ENCODE results near the gene RRP8. TPM values are rescaled to one million over a fixed set of nuclear protein-coding genes. Genes with fewer than 3 reads are reported as not detected.
A peak's percentile ranks its signal among the peaks of the same experiment; 100 is the strongest.

The RRP8 gene
- total RNA-seq, 2 donors from 2014 or later: 25.0 to 31.5 TPM

DNA sequence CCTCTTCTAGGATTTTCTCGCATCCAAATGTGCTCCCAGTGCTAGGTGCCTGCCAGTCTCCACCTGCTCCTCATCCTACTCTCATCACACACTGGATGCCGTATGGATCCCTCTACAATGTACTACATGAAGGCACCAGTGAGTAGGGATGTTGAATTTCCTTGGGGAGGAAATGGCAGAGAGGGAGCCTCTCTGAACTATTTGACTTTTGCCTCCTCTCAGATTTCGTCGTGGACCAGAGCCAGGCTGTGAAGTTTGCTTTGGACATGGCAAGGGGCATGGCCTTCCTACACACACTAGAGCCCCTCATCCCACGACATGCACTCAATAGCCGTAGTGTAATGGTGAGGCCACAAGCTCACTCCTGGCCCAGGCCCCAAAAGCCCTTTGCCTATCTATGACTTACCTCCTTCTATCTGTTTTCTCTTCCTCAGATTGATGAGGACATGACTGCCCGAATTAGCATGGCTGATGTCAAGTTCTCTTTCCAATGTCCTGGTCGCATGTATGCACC, 6.1 kb upstream of the RRP8 start:
- DNase-seq: no peak
- Mint-ChIP-seq H3K27me3 (ENCODE audit: low read depth) (no peaks in the 10 kb centered on the region), H3K4me1 (ENCODE audit: low read depth) (peaks cover 38% of the 10 kb centered on the region), H3K9me3 (no peaks in the 10 kb centered on the region), H3K27ac (no peak overlapping the region), H3K4me3 (no peak overlapping the region), H3K36me3 (ENCODE audit: insufficient read depth in 2 of 2) (peaks cover 8 to 18% of the 10 kb centered on the region in 2 donors)
- ATAC-seq (replicated peaks in 1 of 2): no peak

DNA sequence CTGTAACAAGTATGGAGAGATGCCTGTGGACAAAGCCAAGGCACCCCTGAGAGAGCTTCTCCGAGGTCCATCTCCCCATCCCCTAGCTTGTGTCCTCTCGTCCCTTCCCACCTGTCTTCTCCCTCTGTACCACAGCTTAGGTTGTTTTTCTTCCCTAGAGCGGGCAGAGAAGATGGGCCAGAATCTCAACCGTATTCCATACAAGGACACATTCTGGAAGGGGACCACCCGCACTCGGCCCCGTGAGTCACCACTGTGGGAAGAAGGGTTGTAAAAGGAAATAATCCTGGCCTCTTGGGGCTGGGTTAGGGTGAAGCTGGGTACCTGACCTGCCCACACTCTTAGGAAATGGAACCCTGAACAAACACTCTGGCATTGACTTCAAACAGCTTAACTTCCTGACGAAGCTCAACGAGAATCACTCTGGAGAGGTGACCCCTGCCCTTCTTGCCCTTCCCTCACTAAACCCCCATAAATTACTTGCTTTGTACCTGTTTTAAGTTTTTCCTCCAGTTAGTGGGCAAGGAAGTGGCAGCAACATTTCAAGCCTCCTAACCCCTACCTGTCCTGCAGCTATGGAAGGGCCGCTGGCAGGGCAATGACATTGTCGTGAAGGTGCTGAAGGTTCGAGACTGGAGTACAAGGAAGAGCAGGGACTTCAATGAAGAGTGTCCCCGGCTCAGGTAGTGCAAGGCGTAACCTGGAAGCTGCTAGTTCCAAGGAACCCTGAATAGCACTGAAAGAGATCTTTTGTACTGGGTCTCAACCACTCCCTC, 5.5 kb upstream of the RRP8 start:
- DNase-seq (no peak), ATAC-seq (replicated peaks in 1 of 2) (no peak)
- H3K27me3 Mint-ChIP-seq (ENCODE audit: low read depth): no peaks in the 10 kb centered on the region
- H3K36me3 Mint-ChIP-seq (ENCODE audit: insufficient read depth in 2 of 2): peaks cover 8 to 18% of the 10 kb centered on the region in 2 donors
- H3K27ac Mint-ChIP-seq: no peak overlapping the region
- H3K4me3 Mint-ChIP-seq: no peak overlapping the region
- no peaks in the 10 kb centered on the region for H3K9me3 Mint-ChIP-seq
- H3K4me1 Mint-ChIP-seq (ENCODE audit: low read depth): peaks cover 38% of the 10 kb centered on the region

GRCh38 chr11:6608011-6608410, 4.6 kb upstream of the RRP8 start:
- no peak overlapping the region for H3K4me3 Mint-ChIP-seq
- H3K9me3 Mint-ChIP-seq: no peaks in the 10 kb centered on the region
- no peaks in the 10 kb centered on the region for H3K27me3 Mint-ChIP-seq (ENCODE audit: low read depth)
- ATAC-seq (replicated peaks in 1 of 2) (no peak), DNase-seq (no peak)
- H3K4me1 Mint-ChIP-seq (ENCODE audit: low read depth): peaks cover 38% of the 10 kb centered on the region
- no peak overlapping the region for H3K27ac Mint-ChIP-seq
- H3K36me3 Mint-ChIP-seq (ENCODE audit: insufficient read depth in 2 of 2): peaks cover 8 to 18% of the 10 kb centered on the region in 2 donors

GRCh38 chr11:6607190-6607795, 3.9 kb upstream of the RRP8 start:
- peak overlapping the region in 1 of 2 donors; percentile 73 for H3K4me3 Mint-ChIP-seq
- no peak for DNase-seq
- no peaks in the 10 kb centered on the region for H3K27me3 Mint-ChIP-seq (ENCODE audit: low read depth)
- H3K27ac Mint-ChIP-seq: peak overlapping the region; percentile 72
- no peaks in the 10 kb centered on the region for H3K9me3 Mint-ChIP-seq
- peaks cover 38% of the 10 kb centered on the region for H3K4me1 Mint-ChIP-seq (ENCODE audit: low read depth)
- no peak for ATAC-seq (replicated peaks in 1 of 2)
- H3K36me3 Mint-ChIP-seq (ENCODE audit: insufficient read depth in 2 of 2): peaks cover 8 to 18% of the 10 kb centered on the region in 2 donors

DNA sequence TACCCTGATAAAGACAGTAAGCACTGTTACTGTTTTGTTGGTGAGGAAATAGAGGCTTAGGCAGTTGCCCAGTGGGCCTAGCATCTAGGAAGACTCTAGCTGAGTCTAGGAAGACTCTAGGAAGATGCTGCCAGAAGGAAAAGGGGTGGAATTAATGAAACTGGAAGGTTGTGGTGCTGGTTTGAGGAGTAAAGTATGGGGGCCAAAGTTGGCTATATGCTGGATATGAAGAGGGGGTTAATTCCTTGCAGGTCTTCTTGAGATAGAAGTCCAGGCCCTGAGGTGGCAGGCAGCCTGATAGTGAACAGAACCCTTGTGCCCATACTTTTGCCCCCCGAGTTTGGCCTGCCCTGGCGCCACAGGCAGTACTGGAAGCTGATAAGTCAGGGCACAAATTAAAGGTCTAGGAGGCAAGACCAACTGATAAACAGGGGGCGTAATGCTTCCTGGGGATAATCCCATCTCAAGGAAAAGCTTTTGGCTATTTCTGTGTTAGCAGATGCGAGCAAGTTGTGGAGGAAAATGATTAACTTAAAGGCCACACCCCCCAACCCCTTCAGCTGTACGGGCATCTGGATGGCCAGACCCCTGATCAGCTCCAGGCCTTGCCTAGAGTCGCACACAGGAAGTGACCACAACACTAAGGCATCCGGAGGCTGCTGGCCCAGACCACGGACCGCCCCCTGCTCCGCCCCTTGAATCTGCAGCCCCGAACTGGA, 3.2 kb upstream of the RRP8 start:
- ATAC-seq (replicated peaks in 1 of 2): peak; percentile 43 to 51
- Mint-ChIP-seq H3K27me3 (ENCODE audit: low read depth) (no peaks in the 10 kb centered on the region), H3K9me3 (no peaks in the 10 kb centered on the region), H3K4me1 (ENCODE audit: low read depth) (peaks cover 38% of the 10 kb centered on the region), H3K4me3 (no peak overlapping the region), H3K27ac (peak overlapping the region; percentile 49), H3K36me3 (ENCODE audit: insufficient read depth in 2 of 2) (peaks cover 8 to 18% of the 10 kb centered on the region in 2 donors)
- DNase-seq: peak; percentile 79 to 82

DNA sequence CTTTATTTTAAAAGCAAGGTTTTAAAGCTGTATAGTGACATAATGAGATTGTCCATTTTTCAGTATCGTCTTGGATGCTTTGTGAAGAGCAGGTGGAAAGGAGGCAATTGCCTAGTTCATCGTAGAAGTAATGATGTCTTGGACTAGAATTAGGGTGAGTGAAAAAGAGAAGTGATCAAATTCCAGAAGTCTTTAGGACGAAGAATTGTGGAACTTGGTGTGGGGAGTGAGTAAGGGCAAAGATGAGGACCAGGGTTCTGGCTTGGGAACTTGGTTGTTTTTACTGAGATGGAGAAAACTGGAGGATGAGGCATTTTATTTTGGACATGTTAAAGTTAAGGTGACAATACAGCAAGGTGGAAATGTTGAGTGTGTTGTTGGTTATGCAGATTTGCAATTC, 1.4 kb upstream of the RRP8 start:
- no peak overlapping the region for H3K4me3 Mint-ChIP-seq
- ATAC-seq (replicated peaks in 1 of 2) (no peak), DNase-seq (no peak)
- peaks cover 7 to 19% of the 10 kb centered on the region in 2 donors for H3K36me3 Mint-ChIP-seq (ENCODE audit: insufficient read depth in 2 of 2)
- H3K27ac Mint-ChIP-seq: no peak overlapping the region
- H3K27me3 Mint-ChIP-seq (ENCODE audit: low read depth): no peaks in the 10 kb centered on the region
- H3K9me3 Mint-ChIP-seq: no peaks in the 10 kb centered on the region
- H3K4me1 Mint-ChIP-seq (ENCODE audit: low read depth): peaks cover 21% of the 10 kb centered on the region

DNA sequence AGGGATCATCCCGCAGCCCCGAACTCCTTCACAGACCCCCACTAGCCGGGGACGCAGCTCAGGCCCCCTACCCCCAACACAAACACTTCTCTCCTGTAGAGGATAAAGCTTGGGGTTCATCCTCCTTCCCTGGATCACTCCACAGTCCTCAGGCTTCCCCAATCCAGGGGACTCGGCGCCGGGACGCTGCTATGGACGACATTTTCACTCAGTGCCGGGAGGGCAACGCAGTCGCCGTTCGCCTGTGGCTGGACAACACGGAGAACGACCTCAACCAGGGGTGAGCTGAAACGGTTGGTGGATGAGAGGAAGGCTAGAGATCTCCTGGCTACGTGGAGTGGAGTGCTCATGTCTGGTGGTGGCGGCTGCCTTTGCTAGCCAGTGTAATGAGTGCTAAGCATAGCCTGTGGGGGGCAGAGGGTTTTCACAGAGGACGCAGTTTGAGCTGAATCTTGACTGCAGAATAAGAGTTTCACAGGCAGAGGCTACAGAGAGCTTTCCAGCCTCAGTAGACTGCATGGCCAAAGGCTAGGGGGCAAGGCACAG, 738 bp upstream of the RRP8 start:
- peak; percentile 57 to 61 for DNase-seq
- Mint-ChIP-seq H3K9me3 (no peaks in the 10 kb centered on the region), H3K27ac (no peak overlapping the region), H3K27me3 (ENCODE audit: low read depth) (no peaks in the 10 kb centered on the region), H3K36me3 (ENCODE audit: insufficient read depth in 2 of 2) (peaks cover 7 to 14% of the 10 kb centered on the region in 2 donors), H3K4me3 (no peak overlapping the region), H3K4me1 (ENCODE audit: low read depth) (peaks cover 20% of the 10 kb centered on the region)
- peak; percentile 53 to 56 for ATAC-seq (replicated peaks in 1 of 2)

DNA sequence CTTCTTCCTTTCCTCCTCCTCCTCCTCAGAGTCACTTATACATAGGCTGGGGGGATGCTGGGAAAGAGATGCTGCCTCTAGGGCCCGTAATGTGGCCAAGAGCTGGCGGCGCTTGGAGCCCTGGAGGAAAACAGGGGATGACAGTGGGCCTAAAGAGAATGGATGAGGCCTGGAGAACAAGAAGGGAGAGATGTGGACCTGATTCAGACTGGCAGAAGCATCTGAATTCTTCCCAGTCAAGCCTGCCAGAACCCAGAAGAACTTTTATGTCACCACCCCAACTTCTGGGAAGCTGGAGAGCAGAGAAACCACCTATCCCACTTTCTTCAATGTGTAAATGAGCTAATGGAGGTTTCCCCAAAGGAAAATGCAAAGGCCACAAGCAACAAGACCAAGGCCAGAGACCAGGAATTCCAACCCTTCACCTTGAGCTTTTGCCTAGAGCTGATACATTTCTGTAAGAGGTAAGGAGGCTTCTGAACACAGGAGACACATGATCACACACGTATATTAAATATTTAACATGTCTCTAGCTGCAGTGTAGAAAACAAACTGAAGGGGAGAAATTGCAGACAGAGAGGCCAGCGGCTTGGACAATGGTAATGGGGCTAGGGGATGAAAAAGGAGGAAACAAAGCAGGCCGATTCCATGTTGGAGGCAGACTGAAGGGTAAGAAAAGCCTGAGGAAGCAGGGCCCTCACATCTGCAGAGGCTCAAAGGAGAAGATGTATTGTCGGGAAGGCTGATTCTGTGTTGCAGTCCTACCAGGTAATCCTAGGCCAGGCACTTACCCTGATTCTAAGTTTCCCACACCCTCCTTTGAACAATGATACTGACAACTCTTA, 1.1 kb downstream of the RRP8 start:
- no peak for DNase-seq
- H3K4me1 Mint-ChIP-seq (ENCODE audit: low read depth): peaks cover 16% of the 10 kb centered on the region
- no peak overlapping the region for H3K27ac Mint-ChIP-seq
- no peak overlapping the region for H3K4me3 Mint-ChIP-seq
- ATAC-seq (replicated peaks in 1 of 2): no peak
- no peaks in the 10 kb centered on the region for H3K27me3 Mint-ChIP-seq (ENCODE audit: low read depth)
- H3K36me3 Mint-ChIP-seq (ENCODE audit: insufficient read depth in 2 of 2): peaks cover 10 to 12% of the 10 kb centered on the region in 2 donors
- no peaks in the 10 kb centered on the region for H3K9me3 Mint-ChIP-seq

GRCh38 chr11:6601041-6601461, 2.4 kb downstream of the RRP8 start:
- Mint-ChIP-seq H3K4me1 (ENCODE audit: low read depth) (peaks cover 14% of the 10 kb centered on the region), H3K9me3 (no peaks in the 10 kb centered on the region), H3K27ac (no peak overlapping the region), H3K36me3 (ENCODE audit: insufficient read depth in 2 of 2) (peaks cover 10 to 13% of the 10 kb centered on the region in 2 donors), H3K27me3 (ENCODE audit: low read depth) (no peaks in the 10 kb centered on the region), H3K4me3 (no peak overlapping the region)
- ATAC-seq (replicated peaks in 1 of 2) (no peak), DNase-seq (no peak)

DNA sequence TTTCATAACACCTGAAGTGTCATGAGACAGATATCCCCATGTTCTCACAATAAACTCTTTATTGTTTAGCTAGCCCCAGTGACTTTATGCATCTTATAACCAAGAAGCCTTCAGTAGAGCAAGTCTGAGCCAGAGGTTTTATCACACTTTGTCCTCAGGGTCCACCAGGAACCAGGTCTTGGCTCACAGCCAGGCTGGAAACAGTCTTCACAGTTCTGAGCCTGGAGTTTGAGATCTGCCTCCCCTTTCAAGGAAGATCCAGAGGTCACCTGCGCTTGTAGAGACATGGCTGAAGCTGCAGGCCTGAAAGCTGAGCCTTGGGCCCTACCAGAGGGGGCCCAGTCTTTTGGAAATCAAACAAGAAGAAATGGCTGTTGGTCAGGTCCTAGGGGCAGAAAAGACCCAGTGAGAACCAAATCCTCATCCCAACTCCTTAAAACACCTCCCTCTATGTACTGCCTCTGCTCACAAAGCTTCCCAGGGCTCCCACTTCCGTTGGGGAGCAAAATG, 3.5 kb downstream of the RRP8 start:
- no peak overlapping the region for H3K4me3 Mint-ChIP-seq
- no peak overlapping the region for H3K27ac Mint-ChIP-seq
- H3K36me3 Mint-ChIP-seq (ENCODE audit: insufficient read depth in 2 of 2): peaks cover 10 to 15% of the 10 kb centered on the region in 2 donors
- ATAC-seq (replicated peaks in 1 of 2) (no peak), DNase-seq (no peak)
- no peaks in the 10 kb centered on the region for H3K9me3 Mint-ChIP-seq
- H3K4me1 Mint-ChIP-seq (ENCODE audit: low read depth): peaks cover 21% of the 10 kb centered on the region
- H3K27me3 Mint-ChIP-seq (ENCODE audit: low read depth): no peaks in the 10 kb centered on the region

DNA sequence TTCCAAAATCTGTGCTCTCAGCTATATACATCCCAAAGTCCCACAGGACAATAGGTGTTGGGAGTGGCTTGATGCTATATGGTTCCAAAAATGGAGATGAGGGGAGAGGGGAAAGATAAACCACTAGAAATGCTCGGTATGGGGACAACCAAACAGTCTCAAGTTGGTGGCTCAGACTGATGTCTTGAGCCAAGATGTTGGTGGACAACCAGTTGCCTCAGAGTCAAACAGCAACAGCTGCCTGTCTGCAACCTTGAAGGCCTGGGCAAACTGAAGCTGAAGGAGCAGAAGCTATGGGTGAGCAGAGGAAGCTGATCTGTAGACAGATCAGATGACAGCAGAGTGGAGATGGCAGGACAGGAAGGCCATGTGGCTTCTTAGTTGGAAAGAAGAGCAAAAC, 4.0 kb downstream of the RRP8 start:
- ATAC-seq (replicated peaks in 1 of 2): no peak
- peaks cover 23% of the 10 kb centered on the region for H3K4me1 Mint-ChIP-seq (ENCODE audit: low read depth)
- no peaks in the 10 kb centered on the region for H3K9me3 Mint-ChIP-seq
- H3K36me3 Mint-ChIP-seq (ENCODE audit: insufficient read depth in 2 of 2): peaks cover 10 to 16% of the 10 kb centered on the region in 2 donors
- no peak overlapping the region for H3K27ac Mint-ChIP-seq
- no peak overlapping the region for H3K4me3 Mint-ChIP-seq
- no peaks in the 10 kb centered on the region for H3K27me3 Mint-ChIP-seq (ENCODE audit: low read depth)
- no peak for DNase-seq

GRCh38 chr11:6598555-6598954, 4.9 kb downstream of the RRP8 start:
- peak overlapping the region; percentile 52 for H3K27ac Mint-ChIP-seq
- H3K36me3 Mint-ChIP-seq (ENCODE audit: insufficient read depth in 2 of 2): peaks cover 14 to 25% of the 10 kb centered on the region in 2 donors
- DNase-seq (no peak), ATAC-seq (replicated peaks in 1 of 2) (no peak)
- no peaks in the 10 kb centered on the region for H3K27me3 Mint-ChIP-seq (ENCODE audit: low read depth)
- no peaks in the 10 kb centered on the region for H3K9me3 Mint-ChIP-seq
- H3K4me1 Mint-ChIP-seq (ENCODE audit: low read depth): peaks cover 32% of the 10 kb centered on the region
- H3K4me3 Mint-ChIP-seq: no peak overlapping the region
